Keratinocyte (primary cell): ENCODE data around the gene PRKAB1.

Experiments
- EZH2 ChIP-seq: IDR thresholded peaks from one replicate; pipeline ENCODE4 v1.6.1; 2012; ENCODE audit warnings: inconsistent platforms, mild to moderate bottlenecking, low read length, moderate library complexity
- TF ChIP-seq, protein P1 (sequence below), 3 experiments: IDR thresholded peaks in 1 of 3; conservative IDR thresholded peaks in 1 of 3; optimal IDR thresholded peaks in 1 of 3; 2 replicates in 2 of 3; 3 replicates in 1 of 3; pipeline versions ENCODE3 to v1.5.1; 2011; ENCODE audit warnings: low read length in 3 of 3, mild to moderate bottlenecking in 3 of 3, moderate library complexity in 2 of 3, control low read depth in 1 of 3, inconsistent platforms in 1 of 3; ENCODE audit not compliant: insufficient read depth in 2 of 3; ENCODE audit errors: extremely low read depth in 1 of 3

DNA sequence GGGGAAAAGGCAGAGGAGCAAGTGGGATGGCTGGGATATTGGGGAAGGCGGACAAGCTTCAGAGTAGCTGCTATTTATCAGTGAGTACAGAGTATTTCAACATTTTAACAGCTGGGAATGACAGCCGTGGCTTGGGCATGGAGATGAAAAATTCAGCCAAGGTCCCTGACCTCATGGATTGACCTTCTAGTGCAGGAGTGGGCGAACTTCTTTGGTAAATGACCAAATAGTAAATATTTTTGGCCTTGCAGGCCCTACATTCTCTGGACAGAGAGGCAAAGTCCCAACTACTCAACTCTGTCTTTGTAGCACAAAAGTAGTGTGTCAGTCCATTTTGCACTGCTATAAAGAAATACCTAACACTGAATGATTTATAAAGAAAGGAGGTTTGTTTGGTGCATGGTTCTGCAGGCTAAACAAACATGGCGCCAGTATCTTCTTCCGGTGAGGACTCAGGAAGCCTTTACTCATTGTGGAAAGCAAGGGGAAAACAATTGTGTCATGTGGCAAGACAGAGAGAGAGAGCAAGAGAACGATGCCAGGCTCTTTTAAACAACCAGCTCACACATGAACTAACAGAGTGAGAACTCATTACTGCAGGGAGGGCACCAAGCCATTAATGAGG lies 40.8 kb upstream of the PRKAB1 start:
- TF ChIP-seq, protein P1, sequence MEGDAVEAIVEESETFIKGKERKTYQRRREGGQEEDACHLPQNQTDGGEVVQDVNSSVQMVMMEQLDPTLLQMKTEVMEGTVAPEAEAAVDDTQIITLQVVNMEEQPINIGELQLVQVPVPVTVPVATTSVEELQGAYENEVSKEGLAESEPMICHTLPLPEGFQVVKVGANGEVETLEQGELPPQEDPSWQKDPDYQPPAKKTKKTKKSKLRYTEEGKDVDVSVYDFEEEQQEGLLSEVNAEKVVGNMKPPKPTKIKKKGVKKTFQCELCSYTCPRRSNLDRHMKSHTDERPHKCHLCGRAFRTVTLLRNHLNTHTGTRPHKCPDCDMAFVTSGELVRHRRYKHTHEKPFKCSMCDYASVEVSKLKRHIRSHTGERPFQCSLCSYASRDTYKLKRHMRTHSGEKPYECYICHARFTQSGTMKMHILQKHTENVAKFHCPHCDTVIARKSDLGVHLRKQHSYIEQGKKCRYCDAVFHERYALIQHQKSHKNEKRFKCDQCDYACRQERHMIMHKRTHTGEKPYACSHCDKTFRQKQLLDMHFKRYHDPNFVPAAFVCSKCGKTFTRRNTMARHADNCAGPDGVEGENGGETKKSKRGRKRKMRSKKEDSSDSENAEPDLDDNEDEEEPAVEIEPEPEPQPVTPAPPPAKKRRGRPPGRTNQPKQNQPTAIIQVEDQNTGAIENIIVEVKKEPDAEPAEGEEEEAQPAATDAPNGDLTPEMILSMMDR (optimal IDR thresholded peaks at IDR 0.05 in 1 of 3, IDR thresholded peaks at IDR 0.05 in 1 of 3, conservative IDR thresholded peaks at IDR 0.05 in 1 of 3; ENCODE audit: extremely low read depth in 1 of 3, insufficient read depth in 2 of 3, low read length in 3 of 3): no peak
- no peak for TF ChIP-seq EZH2
